DOHH2 (cell line): Measurements from ENCODE around the gene EGR1.

ENCODE experiments used
- H3F3A ChIP-seq: fragments of 200-600 bp; sonication (generic), shearing (Covaris generic); 2 replicates; pipeline ENCODE4 v1.6.0; 2016; ENCODE audit warnings: antibody characterized with exemption, mild to moderate bottlenecking; ENCODE audit not compliant: control insufficient read depth, insufficient read depth
- H3K27ac ChIP-seq: fragments of 200-600 bp; sonication (generic); 2 replicates; pipeline ENCODE4 v1.5.1; 2014; ENCODE audit warnings: low read depth, mild to moderate bottlenecking, low read length, moderate library complexity
- H3K27me3 ChIP-seq: fragments of 200-600 bp; sonication (generic); 2 replicates; pipeline ENCODE4 v1.6.1; 2014; ENCODE audit warnings: mild to moderate bottlenecking, low read length, mixed read lengths; ENCODE audit not compliant: control insufficient read depth
- H3K36me3 ChIP-seq: fragments of 200-600 bp; sonication (generic); 2 replicates; pipeline ENCODE4 v1.6.1; 2014; ENCODE audit warnings: mild to moderate bottlenecking, low read length, moderate library complexity, mixed read lengths; ENCODE audit not compliant: control insufficient read depth
- H3K4me1 ChIP-seq: fragments of 200-600 bp; sonication (generic); 2 replicates; pipeline ENCODE4 v1.6.1; 2014; ENCODE audit warnings: mild to moderate bottlenecking, low read length, mixed read lengths; ENCODE audit not compliant: control insufficient read depth
- H3K4me2 ChIP-seq: fragments of 200-600 bp; sonication (generic); 2 replicates; pipeline ENCODE4 v1.6.0; 2014; ENCODE audit warnings: mild to moderate bottlenecking, low read length, moderate library complexity
- H3K4me3 ChIP-seq: fragments of 200-600 bp; sonication (generic); 2 replicates; pipeline ENCODE4 v1.5.1; 2014; ENCODE audit warnings: mild to moderate bottlenecking, low read length, mixed read lengths
- H3K79me2 ChIP-seq: fragments of 200-600 bp; sonication (generic); 2 replicates; pipeline ENCODE4 v1.6.1; 2014; ENCODE audit warnings: mild to moderate bottlenecking, low read length, mixed read lengths; ENCODE audit not compliant: control insufficient read depth
- H3K9me2 ChIP-seq: fragments of 200-600 bp; sonication (generic); replicated peaks from 2 replicates; pipeline ENCODE4 v1.6.1; 2014; ENCODE audit warnings: mild to moderate bottlenecking, low read length, mixed read lengths; ENCODE audit not compliant: control insufficient read depth
- H3K9me3 ChIP-seq: fragments of 200-600 bp; sonication (generic); 2 replicates; pipeline ENCODE4 v1.6.1; 2014; ENCODE audit warnings: antibody characterized with exemption, low read length, mixed read lengths; ENCODE audit not compliant: control insufficient read depth, insufficient read depth
- H4K20me1 ChIP-seq: fragments of 200-600 bp; sonication (generic); 2 replicates; pipeline ENCODE4 v1.6.0; 2014; ENCODE audit warnings: low read depth, mild to moderate bottlenecking, antibody characterized with exemption, low read length, moderate library complexity; ENCODE audit not compliant: control insufficient read depth, insufficient read depth
- EZH2phosphoT487 ChIP-seq: fragments of 200-600 bp; sonication (generic); IDR thresholded peaks from 2 replicates; pipeline ENCODE4 v1.6.1; 2017; ENCODE audit warnings: borderline replicate concordance, mild to moderate bottlenecking, antibody characterized with exemption, low read length, moderate library complexity, mixed read lengths
- TF ChIP-seq, protein P1 (sequence below): fragments of 200-600 bp; sonication (generic); IDR thresholded peaks from one replicate; pipeline ENCODE4 v1.5.1; 2014; ENCODE audit warnings: antibody characterized with exemption, mild to moderate bottlenecking, low read depth, low read length; ENCODE audit not compliant: poor library complexity, severe bottlenecking

The EGR1 gene

DNA sequence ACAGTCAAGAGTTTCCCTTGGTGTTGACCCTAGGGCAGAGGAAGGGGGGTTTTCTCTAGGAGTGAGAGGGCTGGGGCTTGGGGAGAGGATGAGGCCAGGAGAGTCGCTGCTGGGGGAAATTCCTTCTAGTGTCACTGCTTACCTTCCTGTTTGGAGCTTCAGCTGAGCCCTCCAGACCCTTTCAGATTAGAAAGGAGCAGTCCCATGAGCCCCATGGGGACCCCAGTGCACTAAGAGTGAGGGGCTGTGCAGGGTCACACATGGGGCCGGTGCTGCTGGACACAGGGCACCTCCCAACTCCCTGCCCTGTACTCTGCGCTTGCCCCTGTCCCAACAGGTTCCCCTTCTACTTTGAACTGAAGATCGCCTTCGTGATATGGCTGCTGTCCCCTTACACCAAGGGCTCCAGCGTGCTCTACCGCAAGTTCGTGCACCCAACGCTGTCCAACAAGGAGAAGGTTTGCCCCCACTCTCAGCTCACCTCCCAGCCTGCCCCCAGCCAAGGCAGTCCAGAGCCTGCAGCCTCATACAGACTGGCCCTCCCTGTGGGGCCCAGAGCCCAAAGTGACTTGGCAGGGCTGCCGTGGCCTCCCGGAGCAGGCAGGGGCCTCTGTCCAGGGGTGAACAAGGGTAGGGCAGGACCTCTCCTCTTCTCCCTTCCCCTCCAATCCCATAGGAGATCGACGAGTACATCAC, 21.1 kb upstream of the EGR1 start:
- Histone ChIP-seq H3K27me3 (0 out of 2 replicates have a peak, but pooled peaks cover 3% of the 10 kb centered on the region), H3K9me2 (no peaks in the 10 kb centered on the region), H3F3A (no peaks in the 10 kb centered on the region), H3K4me2 (no peak overlapping the region), H3K27ac (no peak overlapping the region), H3K9me3 (no peaks in the 10 kb centered on the region), H3K36me3 (no peaks in the 10 kb centered on the region), H4K20me1 (no peaks in the 10 kb centered on the region), H3K4me1 (peaks cover 5% of the 10 kb centered on the region), H3K4me3 (no peak overlapping the region), H3K79me2 (no peaks in the 10 kb centered on the region)
- TF ChIP-seq, protein P1, sequence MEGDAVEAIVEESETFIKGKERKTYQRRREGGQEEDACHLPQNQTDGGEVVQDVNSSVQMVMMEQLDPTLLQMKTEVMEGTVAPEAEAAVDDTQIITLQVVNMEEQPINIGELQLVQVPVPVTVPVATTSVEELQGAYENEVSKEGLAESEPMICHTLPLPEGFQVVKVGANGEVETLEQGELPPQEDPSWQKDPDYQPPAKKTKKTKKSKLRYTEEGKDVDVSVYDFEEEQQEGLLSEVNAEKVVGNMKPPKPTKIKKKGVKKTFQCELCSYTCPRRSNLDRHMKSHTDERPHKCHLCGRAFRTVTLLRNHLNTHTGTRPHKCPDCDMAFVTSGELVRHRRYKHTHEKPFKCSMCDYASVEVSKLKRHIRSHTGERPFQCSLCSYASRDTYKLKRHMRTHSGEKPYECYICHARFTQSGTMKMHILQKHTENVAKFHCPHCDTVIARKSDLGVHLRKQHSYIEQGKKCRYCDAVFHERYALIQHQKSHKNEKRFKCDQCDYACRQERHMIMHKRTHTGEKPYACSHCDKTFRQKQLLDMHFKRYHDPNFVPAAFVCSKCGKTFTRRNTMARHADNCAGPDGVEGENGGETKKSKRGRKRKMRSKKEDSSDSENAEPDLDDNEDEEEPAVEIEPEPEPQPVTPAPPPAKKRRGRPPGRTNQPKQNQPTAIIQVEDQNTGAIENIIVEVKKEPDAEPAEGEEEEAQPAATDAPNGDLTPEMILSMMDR: no peak
- no peak for TF ChIP-seq EZH2phosphoT487

- H3K9me2 ChIP-seq: no peaks in the 10 kb centered on the region
- H3K27ac ChIP-seq: no peak overlapping the region
Observed at GRCh38 chr5:138444774-138445546, 20.3 kb upstream of the EGR1 start.

DNA sequence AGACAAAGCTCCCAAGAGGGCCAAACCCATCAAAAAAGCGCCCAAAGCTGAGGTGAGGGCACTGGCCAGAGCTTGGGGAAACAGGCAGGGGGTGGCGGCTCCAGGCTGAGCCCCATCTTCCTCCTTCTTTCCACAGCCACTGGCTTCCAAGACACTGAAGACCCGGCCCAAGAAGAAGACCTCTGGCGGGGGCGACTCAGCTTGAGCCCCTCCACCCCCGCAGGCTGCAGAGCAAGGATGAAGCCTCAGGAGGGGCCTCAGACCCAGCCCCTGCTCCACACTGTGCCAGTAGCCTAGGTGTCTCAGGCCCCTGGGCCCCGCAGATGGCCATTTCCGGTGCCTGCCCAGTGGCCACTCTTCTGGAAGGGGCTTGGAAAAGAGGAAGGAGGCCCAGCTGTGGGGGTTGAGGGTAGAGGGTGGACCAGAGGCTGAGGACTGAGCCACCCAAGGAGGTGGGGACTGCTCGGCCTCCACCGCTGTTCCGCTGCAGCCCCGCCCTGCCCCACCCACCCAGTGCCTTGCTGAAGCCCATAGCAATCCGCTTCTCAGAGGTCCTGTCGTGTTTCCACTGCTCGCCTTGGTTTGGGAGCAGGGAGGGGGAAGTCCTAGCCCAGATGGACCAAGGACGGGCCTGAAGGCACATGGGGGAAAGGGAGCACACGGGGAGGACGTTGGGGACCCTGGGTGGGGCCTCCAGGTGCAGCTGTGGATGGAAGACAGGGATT, 19.6 kb upstream of the EGR1 start:
- Histone ChIP-seq H3K9me3 (no peaks in the 10 kb centered on the region), H3K27ac (no peak overlapping the region), H3K4me3 (no peak overlapping the region), H3F3A (no peaks in the 10 kb centered on the region), H3K36me3 (no peaks in the 10 kb centered on the region), H3K9me2 (no peaks in the 10 kb centered on the region), H3K79me2 (no peaks in the 10 kb centered on the region), H3K4me2 (no peak overlapping the region), H3K4me1 (peaks cover 2% of the 10 kb centered on the region; the same call in 1 of the 2 replicates), H3K27me3 (no peaks in the 10 kb centered on the region), H4K20me1 (no peaks in the 10 kb centered on the region)
- TF ChIP-seq EZH2phosphoT487: no peak
- TF ChIP-seq, protein P1: no peak

More at GRCh38 chr5:138444774-138445546, 20.3 kb upstream of the EGR1 start:
- Histone ChIP-seq H3K27me3 (no peaks in the 10 kb centered on the region), H3K79me2 (no peaks in the 10 kb centered on the region), H3F3A (no peaks in the 10 kb centered on the region), H3K4me1 (peaks cover 2% of the 10 kb centered on the region; the same call in 1 of the 2 replicates), H3K36me3 (no peaks in the 10 kb centered on the region), H3K4me2 (no peak overlapping the region), H4K20me1 (no peaks in the 10 kb centered on the region), H3K9me3 (no peaks in the 10 kb centered on the region), H3K4me3 (no peak overlapping the region)
- TF ChIP-seq EZH2phosphoT487: no peak
- TF ChIP-seq, protein P1: no peak
